Muscle of leg (tissue), 11 donors: ENCODE results near the gene LIAS. TPM values are rescaled to one million over a fixed set of nuclear protein-coding genes. Genes with fewer than 3 reads are reported as not detected.
A peak's percentile ranks its signal among the peaks of the same experiment; 100 is the strongest.

Experiments
- DNase-seq: peaks from one replicate; pipeline ENCODE4 v3.0.0; 2013
- H3K27ac ChIP-seq: one replicate; pipeline ENCODE4 v1.5.1; 2013; ENCODE audit warnings: mild to moderate bottlenecking, low read length, control low read depth
- H3K27me3 ChIP-seq: one replicate; pipeline ENCODE4 v1.6.1; 2013; ENCODE audit warnings: low read length; ENCODE audit not compliant: control insufficient read depth, insufficient read depth
- H3K36me3 ChIP-seq: one replicate; pipeline ENCODE4 v1.6.1; 2013; ENCODE audit warnings: low read length; ENCODE audit not compliant: control insufficient read depth, insufficient read depth
- H3K4me1 ChIP-seq: one replicate; pipeline ENCODE4 v1.6.1; 2013; ENCODE audit warnings: low read length; ENCODE audit not compliant: control insufficient read depth, insufficient read depth
- H3K4me3 ChIP-seq: one replicate; pipeline ENCODE4 v1.5.1; 2013; ENCODE audit warnings: low read length, control low read depth
- H3K9me3 ChIP-seq: replicated peaks from 2 replicates; pipeline ENCODE4 v1.6.1; 2013; ENCODE audit warnings: low read depth, low read length; ENCODE audit not compliant: control insufficient read depth
- WGBS: methylation state at CpG from one replicate; pipeline ENCODE4 v1.1.5; 2013; ENCODE audit warnings: missing lambda C conversion rate; ENCODE audit not compliant: insufficient coverage; 5-methylcytosine and 5-hydroxymethylcytosine counted together
- polyA plus RNA-seq, 8 donors: library from polyadenylated mRNA; unstranded; fragments of 120-200 nt; gene quantifications; one replicate each; pipeline versions ENCODE4 v1.2.1 to v1.2.3, GENCODE V29; 2013; ENCODE audit warnings: inconsistent platforms in 1 of 8, low replicate concordance in 1 of 8; ENCODE audit not compliant: insufficient read length in 8 of 8, insufficient read depth in 1 of 8
- total RNA-seq: library from RNA; stranded (reverse); fragments of 120-200 nt; gene quantifications from one replicate; pipeline ENCODE4 v1.2.4, GENCODE V29; 2013

The LIAS gene
- total and polyA plus RNA-seq, 9 donors, result 17.8 to 25.8 (median 22.2) TPM

DNA sequence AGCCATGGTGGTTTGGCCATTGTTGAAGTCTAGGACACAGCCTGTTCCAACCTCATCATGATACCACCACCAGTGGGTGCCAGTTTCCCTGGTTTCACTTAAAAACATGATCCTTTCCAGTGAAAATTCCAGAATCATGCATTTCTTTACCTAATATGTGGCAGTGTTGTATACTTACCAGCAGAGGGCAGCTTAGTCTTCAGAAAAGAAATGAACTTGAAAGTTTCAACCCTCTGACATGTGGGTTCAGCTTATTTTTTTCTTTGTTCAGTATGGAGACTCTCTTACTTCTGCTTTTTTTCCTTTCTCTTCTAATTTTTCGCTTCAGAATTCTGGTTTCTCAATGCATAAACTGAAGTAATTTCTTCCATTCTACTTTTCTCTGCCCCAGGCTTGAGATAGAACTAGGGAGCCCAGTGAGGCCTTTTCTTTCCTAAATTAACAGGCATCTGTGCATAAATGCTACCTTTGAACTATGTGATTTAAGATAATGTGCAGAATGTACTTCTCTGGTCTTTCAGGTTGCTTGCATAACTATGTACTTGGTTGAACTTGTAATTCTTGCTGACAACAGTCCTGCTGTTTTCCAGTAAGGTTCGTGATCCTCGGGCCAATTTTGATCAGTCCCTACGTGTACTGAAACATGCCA is 10.7 kb downstream of the LIAS start:
- Histone ChIP-seq H3K27ac (no peak overlapping the region), H3K4me1 (no peaks in the 10 kb centered on the region), H3K9me3 (no peaks in the 10 kb centered on the region), H3K27me3 (no peaks in the 10 kb centered on the region), H3K36me3 (peaks cover 19% of the 10 kb centered on the region), H3K4me3 (no peak overlapping the region)
- DNase-seq, result peak; percentile 85
- 80% methylated on average over 3 of the region's 4 CpGs for WGBS

- Histone ChIP-seq H3K4me3 (no peak overlapping the region), H3K27ac (no peak overlapping the region), H3K27me3 (no peaks in the 10 kb centered on the region), H3K9me3 (no peaks in the 10 kb centered on the region), H3K36me3 (peaks cover 14% of the 10 kb centered on the region), H3K4me1 (no peaks in the 10 kb centered on the region)
- no CpG with 5 or more reads among the region's 1 CpG for WGBS
- no peak for DNase-seq
Observed at GRCh38 chr4:39470402-39470801, 11.5 kb downstream of the LIAS start.

- Histone ChIP-seq H3K4me1 (no peaks in the 10 kb centered on the region), H3K36me3 (peaks cover 20% of the 10 kb centered on the region), H3K27ac (no peak overlapping the region), H3K4me3 (no peak overlapping the region), H3K9me3 (no peaks in the 10 kb centered on the region), H3K27me3 (no peaks in the 10 kb centered on the region)
- no CpG with 5 or more reads among the region's 3 CpGs for WGBS
- no peak for DNase-seq
Observed at GRCh38 chr4:39472396-39472795, 13.5 kb downstream of the LIAS start.

- H3K4me3 ChIP-seq, result no peak overlapping the region
- no peaks in the 10 kb centered on the region for H3K27me3 ChIP-seq
- H3K4me1 ChIP-seq, result no peaks in the 10 kb centered on the region
- H3K9me3 ChIP-seq, result no peaks in the 10 kb centered on the region
- H3K36me3 ChIP-seq, result peaks cover 17% of the 10 kb centered on the region
- WGBS, result 80% methylated on average over 1 of the region's 5 CpGs
- no peak overlapping the region for H3K27ac ChIP-seq
- no peak for DNase-seq
Observed at GRCh38 chr4:39476187-39476895, 17.5 kb downstream of the LIAS start.

GRCh38 chr4:39480251-39480650 is 21.4 kb downstream of the LIAS start:
- no peaks in the 10 kb centered on the region for H3K27me3 ChIP-seq

DNA sequence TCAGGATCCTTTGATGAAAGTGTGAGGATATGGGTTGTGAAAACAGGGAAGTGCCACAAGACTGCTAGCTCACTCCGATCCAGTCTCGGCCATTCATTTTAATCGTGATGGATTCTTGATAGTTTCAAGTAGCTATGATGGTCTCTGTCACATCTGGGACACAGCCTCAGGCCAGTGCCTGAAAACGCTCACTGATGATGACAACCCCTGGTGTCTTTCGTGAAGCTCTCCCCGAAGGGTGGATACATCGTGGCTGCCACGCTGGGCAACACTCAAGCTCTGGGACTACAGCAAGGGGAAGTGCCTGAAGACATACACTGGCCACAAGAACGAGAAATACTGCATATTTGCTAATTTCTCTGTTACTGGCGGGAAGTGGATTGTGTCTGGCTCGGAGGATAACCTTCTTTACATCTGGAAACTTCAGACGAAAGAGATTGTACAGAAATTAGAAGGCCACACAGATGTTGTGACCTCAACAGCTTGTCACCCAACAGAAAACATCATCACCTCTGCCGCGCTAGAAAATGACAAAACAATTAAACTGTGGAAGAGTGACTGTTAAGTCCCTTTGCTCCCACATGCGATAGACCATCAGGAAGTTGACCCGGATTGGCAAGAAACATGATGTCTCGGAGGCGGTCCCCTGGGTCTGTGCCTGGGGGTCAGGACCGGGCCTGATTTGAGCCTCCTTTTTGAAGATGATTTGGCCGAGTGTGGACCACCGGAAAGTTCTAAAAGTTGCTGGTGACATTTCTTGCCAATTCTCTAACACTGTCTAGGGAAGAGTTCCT is 22.2 kb downstream of the LIAS start:
- H3K4me3 ChIP-seq, result no peak overlapping the region
- no peaks in the 10 kb centered on the region for H3K4me1 ChIP-seq
- no peak overlapping the region for H3K27ac ChIP-seq
- peaks cover 5% of the 10 kb centered on the region for H3K36me3 ChIP-seq
- no peaks in the 10 kb centered on the region for H3K27me3 ChIP-seq
- DNase-seq, result no peak
- peaks cover 5% of the 10 kb centered on the region for H3K9me3 ChIP-seq
- WGBS, result 81% methylated on average over 12 of the region's 21 CpGs

More at GRCh38 chr4:39480251-39480650, 21.4 kb downstream of the LIAS start:
- H3K36me3 ChIP-seq, result peaks cover 6% of the 10 kb centered on the region
- 96% methylated on average over 24 of the region's 27 CpGs for WGBS
- H3K27ac ChIP-seq, result no peak overlapping the region
- no peaks in the 10 kb centered on the region for H3K4me1 ChIP-seq
- DNase-seq, result no peak
- H3K9me3 ChIP-seq, result peaks cover 5% of the 10 kb centered on the region
- H3K4me3 ChIP-seq, result no peak overlapping the region

- no peak for DNase-seq
- 89% methylated on average over 3 of the region's 6 CpGs for WGBS
- no peaks in the 10 kb centered on the region for H3K4me1 ChIP-seq
- H3K9me3 ChIP-seq, result peaks cover 5% of the 10 kb centered on the region
- no peak overlapping the region for H3K27ac ChIP-seq
- H3K36me3 ChIP-seq, result no peaks in the 10 kb centered on the region
- no peaks in the 10 kb centered on the region for H3K27me3 ChIP-seq
- H3K4me3 ChIP-seq, result no peak overlapping the region
Observed at GRCh38 chr4:39484582-39485272, 25.9 kb downstream of the LIAS start.

- Histone ChIP-seq H3K9me3 (peaks cover 5% of the 10 kb centered on the region), H3K4me1 (no peaks in the 10 kb centered on the region), H3K27ac (no peak overlapping the region), H3K27me3 (no peaks in the 10 kb centered on the region), H3K36me3 (no peaks in the 10 kb centered on the region), H3K4me3 (no peak overlapping the region)
- 84% methylated on average over 9 of the region's 10 CpGs for WGBS
- no peak for DNase-seq
Observed at GRCh38 chr4:39486221-39486804, 27.5 kb downstream of the LIAS start.

DNA sequence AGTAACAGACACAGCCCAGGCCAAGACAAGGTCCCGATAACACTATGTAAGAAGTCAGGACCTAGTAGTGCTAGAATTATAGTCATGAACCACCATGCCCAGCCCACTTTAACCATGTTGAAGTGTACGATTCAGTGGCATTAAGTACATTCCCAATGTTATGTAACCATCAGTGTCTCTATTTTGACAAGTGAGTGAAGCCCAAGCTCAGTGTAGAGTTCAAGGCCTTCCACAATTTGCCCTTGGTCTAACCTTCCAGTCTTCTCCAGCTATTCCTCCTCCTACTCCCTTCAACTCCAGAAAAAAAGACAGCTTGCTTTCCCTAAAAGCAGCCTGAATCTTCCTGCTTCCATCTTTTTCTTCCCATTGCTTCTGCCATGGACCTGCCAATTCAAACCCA is 31.5 kb downstream of the LIAS start:
- H3K36me3 ChIP-seq, result no peaks in the 10 kb centered on the region
- no peak overlapping the region for H3K4me3 ChIP-seq
- H3K27ac ChIP-seq, result no peak overlapping the region
- no peaks in the 10 kb centered on the region for H3K27me3 ChIP-seq
- WGBS, result no CpG with 5 or more reads among the region's 2 CpGs
- H3K4me1 ChIP-seq, result no peaks in the 10 kb centered on the region
- H3K9me3 ChIP-seq, result no peaks in the 10 kb centered on the region
- no peak for DNase-seq
